Body of pancreas (tissue), 4 donors: Measurements from ENCODE around the gene CACNG5.

Source experiments
- POLR2A ChIP-seq, 3 donors: fragments of 450-650 bp; IDR thresholded peaks; one replicate each; pipeline ENCODE4 v1.6.1; 2016; ENCODE audit warnings: antibody characterized with exemption in 3 of 3, mild to moderate bottlenecking in 2 of 3
- TF ChIP-seq, protein P1 (sequence below), 7 experiments: fragments of 450-650 bp in 4 of 7; fragments of 200-600 bp in 3 of 7; sonication (generic) in 3 of 7; IDR thresholded peaks; one replicate each; pipeline ENCODE4 v1.5.1; 2016 to 2019; ENCODE audit warnings: antibody characterized with exemption in 7 of 7

DNA sequence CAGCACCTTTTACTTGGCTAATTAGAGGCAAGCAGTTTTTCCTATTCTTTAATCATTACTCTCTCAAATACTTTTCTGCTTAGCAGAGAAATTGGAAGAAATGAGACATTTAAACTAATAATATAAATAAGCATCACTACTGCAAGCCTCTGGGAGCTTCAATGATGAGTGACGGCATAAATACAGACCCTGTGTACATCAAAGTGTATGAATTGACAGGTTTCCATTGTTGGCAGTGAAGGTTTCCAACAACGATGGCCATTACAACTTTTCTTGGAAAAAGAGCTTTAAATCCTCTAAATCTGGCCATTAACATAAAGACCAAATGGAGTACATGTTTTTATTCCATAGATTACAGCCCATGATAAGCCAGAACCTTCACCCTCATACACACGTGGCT lies 39.4 kb upstream of the CACNG5 start:
- TF ChIP-seq, protein P1, sequence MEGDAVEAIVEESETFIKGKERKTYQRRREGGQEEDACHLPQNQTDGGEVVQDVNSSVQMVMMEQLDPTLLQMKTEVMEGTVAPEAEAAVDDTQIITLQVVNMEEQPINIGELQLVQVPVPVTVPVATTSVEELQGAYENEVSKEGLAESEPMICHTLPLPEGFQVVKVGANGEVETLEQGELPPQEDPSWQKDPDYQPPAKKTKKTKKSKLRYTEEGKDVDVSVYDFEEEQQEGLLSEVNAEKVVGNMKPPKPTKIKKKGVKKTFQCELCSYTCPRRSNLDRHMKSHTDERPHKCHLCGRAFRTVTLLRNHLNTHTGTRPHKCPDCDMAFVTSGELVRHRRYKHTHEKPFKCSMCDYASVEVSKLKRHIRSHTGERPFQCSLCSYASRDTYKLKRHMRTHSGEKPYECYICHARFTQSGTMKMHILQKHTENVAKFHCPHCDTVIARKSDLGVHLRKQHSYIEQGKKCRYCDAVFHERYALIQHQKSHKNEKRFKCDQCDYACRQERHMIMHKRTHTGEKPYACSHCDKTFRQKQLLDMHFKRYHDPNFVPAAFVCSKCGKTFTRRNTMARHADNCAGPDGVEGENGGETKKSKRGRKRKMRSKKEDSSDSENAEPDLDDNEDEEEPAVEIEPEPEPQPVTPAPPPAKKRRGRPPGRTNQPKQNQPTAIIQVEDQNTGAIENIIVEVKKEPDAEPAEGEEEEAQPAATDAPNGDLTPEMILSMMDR (IDR thresholded peaks at IDR 0.05), result no peak
- TF ChIP-seq POLR2A (IDR thresholded peaks at IDR 0.05), result no peak
